NCI-H2081 treated with DMSO at 0.1 percent for 48 hours (cell line): ENCODE results near the gene CD86.
"Not testable (repeated sequence)": the region's sequence is repeated elsewhere in the genome, so short reads cannot be mapped to it uniquely, and the experiment has no call there.

Experiments
- DNase-seq: peaks from one replicate; lab custom pipeline; 2025; lab: John Stamatoyannopoulos, UW

CD86 gene

GRCh38 chr3:122164983-122165382 is 109.8 kb downstream of the CD86 start:
- DNase-seq, result not testable (repeated sequence)

DNA sequence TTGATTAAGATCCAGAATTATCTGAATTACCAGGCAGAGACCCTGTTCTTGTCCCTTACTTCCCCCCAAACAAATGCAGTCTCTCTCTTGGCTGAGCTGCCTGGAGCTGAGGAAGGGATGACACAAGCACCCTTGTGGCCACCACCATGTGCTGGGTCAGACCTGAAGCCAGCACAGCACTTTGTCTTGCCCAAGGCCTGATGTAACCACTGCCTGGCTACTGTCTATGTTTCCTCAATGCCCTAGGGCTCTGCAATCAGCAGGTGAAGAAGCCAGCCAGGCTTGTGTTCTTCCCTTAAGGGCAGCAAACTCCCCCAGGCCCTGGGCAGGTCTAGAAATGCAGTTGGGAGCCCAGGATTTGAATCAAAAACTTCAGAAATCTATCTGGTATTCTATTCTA is 112.5 kb downstream of the CD86 start:
- DNase-seq, result no peak

GRCh38 chr3:122168044-122168443 is 112.9 kb downstream of the CD86 start:
- DNase-seq, result no peak

- DNase-seq, result no peak
Observed at GRCh38 chr3:122169911-122170310, 114.7 kb downstream of the CD86 start.
